ENCODE measurements around the gene FGD3. TPM values are rescaled to one million over a fixed set of nuclear protein-coding genes. Genes with fewer than 3 reads are reported as not detected.

Gene FGD3
- polyA plus RNA-seq, 1 experiment, result not detected

GRCh38 chr9:93017621-93018020, 70.3 kb downstream of the FGD3 start:
- no peak for TF ChIP-seq CTCF (IDR thresholded peaks at IDR 0.05; ENCODE audit: insufficient read depth, low read depth, low read length)
- POLR2A ChIA-PET, result no interaction called here
- DNase-seq (ENCODE audit: low read depth), result no peak
- Histone ChIP-seq H3K36me3 (ENCODE audit: control insufficient read depth, insufficient read depth, low read length) (no peaks in the 10 kb centered on the region), H3K4me3 (ENCODE audit: low read depth, low read length) (no peak overlapping the region), H3K27me3 (ENCODE audit: control insufficient read depth, insufficient read depth, low read length) (no peaks in the 10 kb centered on the region)
- CTCF ChIA-PET, result interaction anchor here (1.2 to 2.1 kb wide), 2 partner anchors 9 to 12 kb away, joined by 3 to 6 read pairs; no protein-coding TSS in a partner anchor

DNA sequence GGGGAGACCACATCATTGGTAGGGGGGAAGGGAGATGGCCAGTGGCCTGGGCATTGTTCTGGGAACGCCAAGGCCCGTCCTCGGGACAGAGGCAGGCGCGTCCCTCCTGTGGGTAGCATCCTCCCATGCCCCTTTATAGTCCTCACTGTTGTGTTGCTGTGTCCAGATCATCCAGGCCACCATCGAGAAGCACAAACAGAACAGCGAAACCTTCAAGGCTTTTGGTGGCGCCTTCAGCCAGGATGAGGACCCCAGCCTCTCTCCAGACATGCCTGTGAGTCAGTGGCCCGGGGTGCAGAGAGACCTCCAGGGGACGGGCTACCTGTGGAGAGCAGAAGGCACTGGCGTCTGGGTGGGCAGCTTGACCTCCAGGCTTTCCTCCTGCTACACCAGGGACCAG, 72.8 kb downstream of the FGD3 start:
- DNase-seq (ENCODE audit: low read depth), result no peak
- no peaks in the 10 kb centered on the region for H3K27me3 ChIP-seq (ENCODE audit: control insufficient read depth, insufficient read depth, low read length)
- no peaks in the 10 kb centered on the region for H3K36me3 ChIP-seq (ENCODE audit: control insufficient read depth, insufficient read depth, low read length)
- ChIA-PET POLR2A (no interaction called here), CTCF (no interaction called here)
- TF ChIP-seq CTCF (IDR thresholded peaks at IDR 0.05; ENCODE audit: insufficient read depth, low read depth, low read length), result no peak
- H3K4me3 ChIP-seq (ENCODE audit: low read depth, low read length), result no peak overlapping the region

DNA sequence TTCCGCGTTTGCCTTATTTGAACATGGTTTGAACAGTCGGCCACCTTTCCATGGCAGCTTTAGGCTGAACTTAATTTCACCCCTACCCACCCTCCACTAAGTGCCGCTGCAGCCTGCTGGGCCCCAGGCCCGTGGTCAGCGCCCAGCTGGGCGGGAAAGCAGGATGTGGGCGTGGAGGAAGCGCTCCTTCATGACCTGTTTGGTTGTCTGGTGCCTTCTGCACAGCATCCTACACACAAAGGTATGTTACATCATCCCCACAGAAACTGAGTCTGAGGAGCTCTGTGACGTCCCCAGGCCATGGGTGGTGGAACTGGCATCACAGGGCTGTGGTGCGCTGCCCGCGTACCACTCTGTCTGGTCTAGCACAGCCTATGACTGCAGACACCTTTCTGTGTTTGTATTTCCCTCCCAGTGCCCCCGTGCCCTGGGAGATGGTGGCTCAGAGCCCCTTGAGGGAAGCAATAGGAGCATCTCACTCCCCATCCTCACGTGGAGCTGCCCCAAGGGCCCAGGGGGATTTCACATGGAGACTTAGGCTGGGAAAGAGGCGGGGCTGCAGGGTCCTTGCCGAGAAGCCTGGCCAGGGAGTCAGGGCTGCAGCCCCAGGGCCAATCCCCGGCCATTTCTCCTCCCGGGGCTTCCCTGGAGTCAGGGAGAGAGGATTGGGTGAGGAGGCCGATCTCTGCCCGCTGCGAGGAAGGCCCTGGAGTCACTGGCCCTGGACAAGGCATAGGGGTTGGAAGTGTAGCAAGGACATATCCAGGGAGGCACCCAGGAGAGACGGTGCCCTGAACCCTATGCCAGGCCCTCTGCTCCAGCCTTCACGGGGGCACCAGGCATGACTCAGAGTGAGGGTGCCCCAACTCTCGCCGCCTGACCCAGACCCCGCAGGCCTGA, 73.7 kb downstream of the FGD3 start:
- DNase-seq (ENCODE audit: low read depth), result no peak
- no peak overlapping the region for H3K4me3 ChIP-seq (ENCODE audit: low read depth, low read length)
- no peaks in the 10 kb centered on the region for H3K27me3 ChIP-seq (ENCODE audit: control insufficient read depth, insufficient read depth, low read length)
- H3K36me3 ChIP-seq (ENCODE audit: control insufficient read depth, insufficient read depth, low read length), result no peaks in the 10 kb centered on the region
- ChIA-PET CTCF (no interaction called here), POLR2A (no interaction called here)
- no peak for TF ChIP-seq CTCF (IDR thresholded peaks at IDR 0.05; ENCODE audit: insufficient read depth, low read depth, low read length)

DNA sequence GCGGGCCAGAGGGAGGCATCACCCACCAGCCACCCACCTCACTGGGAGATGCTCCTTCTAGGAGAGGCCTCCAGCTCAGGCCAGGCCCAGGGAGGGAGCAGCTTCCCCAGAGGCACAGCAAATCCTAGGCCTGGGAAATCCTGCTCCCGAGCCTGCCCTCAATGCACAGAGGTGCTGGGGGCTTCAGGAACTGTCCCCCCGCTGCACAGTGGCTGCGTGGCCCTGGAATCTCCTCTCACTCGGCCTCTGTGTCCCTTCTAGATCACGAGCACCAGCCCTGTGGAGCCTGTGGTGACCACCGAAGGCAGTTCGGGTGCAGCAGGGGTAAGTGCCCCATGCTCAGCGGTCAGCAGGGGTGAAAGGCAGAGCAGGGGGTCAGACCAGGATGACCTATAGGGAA, 74.7 kb downstream of the FGD3 start:
- no peak for DNase-seq (ENCODE audit: low read depth)
- ChIA-PET CTCF (no interaction called here), POLR2A (no interaction called here)
- H3K36me3 ChIP-seq (ENCODE audit: control insufficient read depth, insufficient read depth, low read length), result no peaks in the 10 kb centered on the region
- H3K27me3 ChIP-seq (ENCODE audit: control insufficient read depth, insufficient read depth, low read length), result no peaks in the 10 kb centered on the region
- TF ChIP-seq CTCF (IDR thresholded peaks at IDR 0.05; ENCODE audit: insufficient read depth, low read depth, low read length), result no peak
- no peak overlapping the region for H3K4me3 ChIP-seq (ENCODE audit: low read depth, low read length)

DNA sequence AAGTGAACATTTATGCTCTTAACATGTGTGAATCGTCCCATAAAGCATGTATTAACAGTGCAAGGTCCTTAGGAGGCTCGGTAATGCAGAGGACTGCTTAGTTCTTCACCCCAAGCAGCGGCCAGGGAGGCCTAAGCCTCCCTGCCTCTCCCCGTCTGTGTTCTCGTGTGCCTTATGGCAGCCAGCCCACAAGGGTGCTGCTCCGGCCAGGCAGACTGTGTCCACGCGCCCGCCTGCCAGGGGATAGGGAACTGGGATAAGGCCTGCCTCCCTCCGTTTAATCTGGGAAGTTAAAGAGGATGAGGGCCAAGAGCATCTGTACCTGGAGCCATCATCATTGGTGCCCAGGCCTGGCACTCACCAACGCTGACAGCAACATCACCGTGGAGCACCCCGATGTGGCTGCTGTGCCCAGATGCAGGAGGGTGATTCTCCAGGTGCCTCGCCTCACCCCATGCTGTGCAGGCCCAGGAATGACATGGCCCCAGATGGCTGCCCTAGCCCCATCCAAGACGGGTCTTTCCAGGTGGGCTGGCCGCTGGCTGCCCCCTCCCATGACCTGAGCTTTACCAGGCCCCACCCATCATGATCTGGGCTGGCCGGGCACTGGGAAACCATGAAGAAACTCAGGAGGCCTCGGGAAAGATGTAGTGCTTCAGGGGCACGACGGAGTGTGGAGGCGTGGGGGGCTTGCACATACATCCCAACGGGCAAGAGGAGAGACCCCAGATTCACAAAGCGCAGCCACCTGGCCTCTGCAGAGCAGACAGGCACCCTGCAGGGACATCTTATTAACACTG, 75.6 kb downstream of the FGD3 start:
- Histone ChIP-seq H3K27me3 (ENCODE audit: control insufficient read depth, insufficient read depth, low read length) (no peaks in the 10 kb centered on the region), H3K4me3 (ENCODE audit: low read depth, low read length) (no peak overlapping the region), H3K36me3 (ENCODE audit: control insufficient read depth, insufficient read depth, low read length) (no peaks in the 10 kb centered on the region)
- ChIA-PET CTCF (no interaction called here), POLR2A (no interaction called here)
- DNase-seq (ENCODE audit: low read depth), result no peak
- TF ChIP-seq CTCF (IDR thresholded peaks at IDR 0.05; ENCODE audit: insufficient read depth, low read depth, low read length), result no peak
